Hematopoietic multipotent progenitor cell treated with erythropoietin and hydrocortisone succinate and interleukin-3 and kit ligand, for 15 days (in vitro differentiated cells): ENCODE measurements around the gene THEMIS.

Experiments used
- DNase-seq: peaks from one replicate; pipeline ENCODE4 v3.0.0-alpha.2; 2015; ENCODE audit warnings: low spot score

THEMIS gene

GRCh38 chr6:127858727-127859391, 42.0 kb downstream of the THEMIS start:
- no peak for DNase-seq

GRCh38 chr6:127857051-127857637, 43.7 kb downstream of the THEMIS start:
- DNase-seq: no peak

DNA sequence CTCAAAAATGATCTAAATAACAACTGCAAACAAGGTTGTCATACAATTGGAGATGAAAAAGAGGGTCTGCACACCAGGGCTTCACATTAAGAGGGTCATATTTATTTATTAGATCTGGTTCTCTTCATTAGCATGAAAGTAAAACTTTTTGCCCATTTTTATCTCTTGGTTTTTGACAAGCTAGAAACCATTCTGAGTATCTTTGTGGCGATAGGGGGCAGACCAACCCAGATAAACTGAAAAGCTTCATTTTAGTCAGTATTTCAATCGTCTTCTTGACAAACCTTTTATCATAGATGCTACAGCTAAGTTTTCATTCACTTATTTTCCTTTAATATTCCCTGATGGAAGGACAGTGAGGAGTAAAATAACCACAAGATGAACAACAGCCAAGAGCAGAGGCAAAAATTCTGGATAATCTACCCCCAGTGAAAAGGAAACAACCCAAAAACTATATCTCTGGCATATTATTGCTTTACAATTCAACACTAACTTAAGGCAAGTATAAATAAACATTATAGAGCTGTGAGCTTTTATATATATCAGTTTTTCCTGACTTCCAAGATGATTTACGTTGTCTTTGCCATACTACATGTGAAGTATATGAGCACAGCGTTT, 45.2 kb downstream of the THEMIS start:
- DNase-seq: no peak

DNA sequence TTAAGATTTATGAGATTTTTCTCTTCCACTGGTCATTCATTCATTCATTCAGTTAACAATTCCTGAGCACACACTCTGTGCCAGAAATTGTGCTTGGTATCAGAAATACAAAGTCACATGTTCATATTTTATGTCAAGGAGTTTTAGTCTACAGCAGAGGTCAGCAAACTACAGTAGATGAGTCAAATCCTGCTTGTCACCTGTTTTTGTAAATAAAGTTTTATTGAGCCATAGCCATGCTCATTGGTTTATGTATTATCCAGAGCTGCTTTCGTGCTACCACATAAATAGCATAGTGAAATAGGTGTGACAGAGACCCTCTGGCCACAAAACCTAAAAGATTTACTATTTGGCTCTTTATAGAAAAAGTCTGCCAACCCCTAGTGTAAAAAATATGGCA, 46.8 kb downstream of the THEMIS start:
- DNase-seq: no peak

DNA sequence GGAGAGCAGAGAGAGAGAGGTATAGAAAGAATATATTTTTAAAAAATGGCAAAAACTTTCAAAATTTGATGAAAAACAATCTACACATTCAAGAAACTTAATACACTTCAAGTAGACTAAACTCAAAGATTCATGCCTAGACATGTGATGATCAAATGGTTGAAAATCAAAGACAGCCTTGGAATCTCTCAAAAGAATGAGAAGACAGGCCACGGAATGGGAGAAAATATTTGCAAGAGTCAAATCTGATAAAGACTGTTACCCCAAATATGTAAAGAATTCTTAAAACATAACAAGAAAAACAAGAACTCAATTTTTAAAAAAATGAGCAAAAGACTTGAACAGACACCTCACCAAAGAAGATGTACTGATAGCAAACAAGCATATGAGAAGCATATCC, 49.7 kb downstream of the THEMIS start:
- no peak for DNase-seq

DNA sequence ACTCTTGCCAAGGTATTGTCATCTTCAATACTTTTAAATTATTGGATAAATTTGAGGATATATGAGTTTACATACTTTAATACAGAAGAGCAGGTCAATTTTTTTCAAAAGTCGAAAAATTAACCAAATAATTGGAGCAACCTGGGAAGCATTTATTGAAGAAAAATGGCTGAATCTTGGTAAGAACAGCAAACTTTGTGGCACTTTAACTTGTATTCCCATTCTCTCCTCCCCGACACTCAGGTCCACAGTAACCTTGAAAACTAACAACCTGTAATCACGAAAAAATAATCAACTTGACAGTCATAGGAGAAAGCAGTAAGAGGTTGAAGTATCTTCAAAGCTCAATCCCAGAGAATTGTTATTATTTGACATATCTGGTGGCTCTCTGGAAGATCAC, 55.6 kb downstream of the THEMIS start:
- DNase-seq: no peak

DNA sequence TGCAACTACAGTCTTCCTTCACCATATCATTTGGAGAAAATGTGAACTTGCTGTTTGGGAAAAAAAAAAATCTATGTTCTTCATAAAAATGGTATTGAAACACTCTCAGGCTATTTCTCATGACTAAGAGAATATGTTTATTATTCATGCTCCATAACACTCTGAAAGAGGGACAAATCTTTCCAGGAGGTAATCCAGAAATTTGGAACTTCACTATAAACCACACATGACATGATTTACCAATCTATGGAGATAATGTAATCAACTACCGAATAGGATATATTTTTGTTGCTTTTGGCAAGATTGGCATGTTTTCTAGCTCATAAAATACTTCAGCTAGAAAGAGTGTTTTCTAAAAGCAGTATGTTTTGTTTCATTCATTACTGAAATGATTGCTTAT, 56.3 kb downstream of the THEMIS start:
- DNase-seq: no peak

GRCh38 chr6:127843582-127843981, 57.3 kb downstream of the THEMIS start:
- DNase-seq: no peak

GRCh38 chr6:127842562-127842961, 58.3 kb downstream of the THEMIS start:
- DNase-seq: no peak

DNA sequence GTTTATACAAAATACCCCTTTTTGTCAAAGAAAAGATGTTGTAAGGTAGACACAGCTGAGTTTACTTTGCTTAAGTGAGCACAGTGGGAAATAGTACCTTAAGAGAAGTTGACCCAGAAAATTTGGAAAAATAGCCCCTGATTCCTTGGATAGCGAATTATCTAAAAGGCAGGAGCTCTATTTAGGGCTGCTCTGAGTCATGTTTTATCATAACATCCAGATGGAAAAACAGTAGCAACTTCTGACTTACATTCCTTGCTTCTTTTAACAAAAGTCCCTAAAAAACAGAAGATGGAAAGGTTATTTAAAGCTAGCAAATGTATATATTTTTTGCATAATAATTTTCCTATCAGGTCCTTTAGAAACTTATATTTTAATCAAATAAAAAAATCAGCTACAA, 59.0 kb downstream of the THEMIS start:
- no peak for DNase-seq

GRCh38 chr6:127834136-127834535, 66.7 kb downstream of the THEMIS start:
- DNase-seq: no peak

DNA sequence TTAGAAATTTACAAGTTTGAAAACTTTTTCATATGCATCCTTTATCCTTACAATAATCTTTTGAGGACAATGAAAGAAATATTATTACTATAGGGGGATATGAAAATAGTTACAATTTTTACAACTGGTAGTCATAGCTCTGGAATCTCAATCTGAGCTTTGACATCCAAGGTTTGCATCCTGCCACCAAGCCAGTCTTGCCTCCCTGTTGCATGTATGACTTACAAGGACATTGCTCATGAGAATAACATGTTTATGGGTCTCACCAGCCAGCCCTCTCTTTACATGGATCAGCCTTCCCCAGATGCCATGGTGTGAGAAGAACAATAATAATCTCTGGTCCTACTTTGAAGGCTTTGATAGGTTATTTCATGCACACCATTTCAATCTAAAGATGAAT, 67.5 kb downstream of the THEMIS start:
- DNase-seq: no peak

DNA sequence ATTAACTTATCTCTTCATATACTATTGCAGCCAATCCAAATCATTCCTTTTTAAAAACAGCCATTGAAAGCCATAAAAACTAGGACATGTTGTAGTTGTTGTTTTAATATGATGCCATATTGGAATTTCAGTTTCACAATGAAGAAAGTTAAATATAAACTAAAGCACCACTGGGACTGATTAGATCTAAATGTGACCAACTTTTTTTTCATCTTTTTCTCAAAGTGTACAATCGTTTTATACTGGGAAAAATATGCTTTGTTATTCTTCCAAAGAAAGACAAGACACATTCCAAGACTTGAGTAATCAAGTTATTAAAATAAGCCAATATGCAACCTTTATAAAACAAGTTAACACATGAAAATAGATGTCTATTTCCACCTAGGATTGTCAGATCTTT, 68.5 kb downstream of the THEMIS start:
- no peak for DNase-seq

DNA sequence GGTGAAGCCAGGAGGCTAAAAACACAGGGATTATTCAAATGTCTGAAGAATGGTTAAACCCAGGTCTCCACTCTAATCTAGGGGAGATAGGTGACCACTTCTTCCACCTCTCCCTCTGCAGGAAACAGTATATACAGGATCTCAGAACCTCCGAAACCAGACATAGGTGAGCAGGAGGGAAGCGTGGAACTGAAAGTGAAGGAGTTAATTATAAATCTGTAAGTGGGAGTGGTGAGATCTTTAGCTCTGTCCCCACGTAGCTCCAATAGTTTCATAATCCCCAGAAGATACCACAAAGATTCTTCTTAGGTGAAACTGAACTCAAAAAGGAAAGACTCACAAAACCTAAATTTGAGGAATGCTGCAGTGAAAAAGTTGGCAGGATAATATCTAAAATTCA, 76.8 kb downstream of the THEMIS start:
- no peak for DNase-seq

DNA sequence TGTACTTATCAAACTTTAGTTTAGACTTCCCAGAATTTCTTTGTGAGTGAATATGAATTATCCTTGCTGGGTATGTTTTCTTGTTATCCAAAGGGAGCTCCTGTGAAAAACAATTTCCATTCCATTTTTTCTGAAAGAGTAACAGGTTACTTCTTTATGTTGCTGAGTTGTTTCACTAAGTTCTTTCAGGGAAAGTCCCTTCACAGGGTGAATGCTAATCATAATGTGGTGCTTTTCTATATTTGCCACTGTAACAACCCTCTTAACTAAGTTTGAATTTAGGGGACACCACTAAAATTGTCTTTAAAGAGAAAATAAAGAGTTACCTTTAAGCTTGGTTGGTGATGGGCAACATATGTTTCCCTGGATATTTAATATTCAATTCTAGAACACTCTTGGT, 79.4 kb downstream of the THEMIS start:
- no peak for DNase-seq

DNA sequence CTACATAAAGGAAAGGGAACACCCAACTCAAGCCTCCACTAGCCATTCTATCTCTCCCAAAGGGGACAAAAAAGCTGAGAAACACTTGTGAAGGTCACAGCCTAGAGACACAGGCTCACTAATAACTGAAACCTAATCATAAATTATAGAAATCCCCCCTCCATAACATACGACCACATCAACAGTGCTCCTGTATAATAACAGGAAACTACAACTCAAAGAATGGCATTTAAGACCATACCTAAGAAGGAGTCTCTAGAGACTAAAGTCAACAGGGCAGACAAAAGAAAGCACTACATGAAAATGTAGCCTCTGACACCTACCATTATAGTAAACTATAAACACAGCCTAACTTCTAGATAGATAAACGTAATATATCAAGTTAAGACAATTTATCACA, 82.7 kb downstream of the THEMIS start:
- no peak for DNase-seq

DNA sequence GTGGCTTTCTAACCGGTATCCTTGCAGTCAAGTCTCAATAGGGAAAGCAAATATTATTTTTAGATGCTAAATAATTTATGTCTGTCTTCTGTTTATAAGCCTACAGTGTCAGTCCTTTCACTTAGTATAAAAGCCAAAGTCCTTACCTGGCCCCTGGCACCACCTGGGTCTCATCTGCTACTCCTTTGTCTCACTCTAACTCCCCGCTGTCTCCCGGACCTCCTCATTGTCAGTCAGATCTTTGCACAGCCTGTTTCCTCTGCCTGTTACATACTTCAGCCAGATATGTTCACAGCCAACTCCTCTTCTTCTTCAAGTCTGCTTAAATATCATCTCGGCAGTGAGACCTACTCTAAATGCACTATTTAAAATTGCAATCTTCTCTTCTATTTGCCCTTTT, 84.2 kb downstream of the THEMIS start:
- DNase-seq: no peak

- DNase-seq: no peak
Observed at GRCh38 chr6:127813699-127814027, 87.2 kb downstream of the THEMIS start.

- no peak for DNase-seq
Observed at GRCh38 chr6:127812985-127813698, 87.7 kb downstream of the THEMIS start.

- no peak for DNase-seq
Observed at GRCh38 chr6:127811900-127812570, 88.8 kb downstream of the THEMIS start.

DNA sequence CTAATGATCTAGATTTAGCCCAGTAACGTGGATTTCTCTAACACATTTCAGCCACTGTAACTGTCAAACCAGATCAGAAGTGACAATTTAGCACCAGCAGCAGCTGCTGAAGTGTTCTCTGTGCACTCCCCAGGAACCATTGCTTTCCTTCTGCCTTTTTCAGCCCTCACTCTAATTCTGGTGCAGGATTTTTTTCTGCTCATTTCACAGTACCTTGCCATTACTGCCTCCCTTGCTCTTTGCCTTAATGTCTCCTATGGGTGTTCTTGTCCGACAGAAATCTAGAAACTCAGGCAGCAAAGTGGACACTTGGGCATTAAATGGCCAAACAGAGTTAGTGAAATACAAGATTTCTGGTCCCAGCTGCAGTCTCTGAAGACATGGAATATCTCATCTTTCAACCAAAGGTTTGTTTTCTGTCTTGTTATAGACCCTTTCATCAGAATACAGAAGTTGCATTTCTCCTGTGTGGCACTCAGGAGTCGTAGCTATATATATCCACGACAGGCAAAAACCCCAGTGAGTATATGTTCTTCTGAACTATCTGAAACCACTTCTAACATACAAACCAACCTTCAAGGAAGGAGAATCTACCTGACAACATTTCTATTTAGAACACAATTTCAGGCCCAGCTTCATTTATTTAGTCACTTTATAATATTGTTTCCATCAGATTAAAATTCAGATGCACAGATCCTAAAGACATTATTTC, 92.9 kb downstream of the THEMIS start:
- no peak for DNase-seq

GRCh38 chr6:127796713-127797112, 104.1 kb downstream of the THEMIS start:
- DNase-seq: no peak
